GM12891 (cell line): ENCODE measurements around the gene UROS.

Experiments
- PAX5 ChIP-seq: IDR thresholded peaks from 2 replicates; pipeline ENCODE4 v1.6.1; 2011; ENCODE audit warnings: low read length, moderate library complexity, mild to moderate bottlenecking; ENCODE audit not compliant: insufficient read depth, severe bottlenecking
- POLR2A ChIP-seq: IDR thresholded peaks from 2 replicates; pipeline ENCODE4 v1.6.1; 2011; ENCODE audit warnings: low read depth, low read length, control low read depth
- POLR2AphosphoS5 ChIP-seq: IDR thresholded peaks from 2 replicates; pipeline ENCODE4 v1.6.1; 2011; ENCODE audit warnings: low read depth, low read length, control low read depth
- SPI1 ChIP-seq: IDR thresholded peaks from 2 replicates; pipeline ENCODE4 v1.6.1; 2011; ENCODE audit warnings: low read depth, low read length, control low read depth
- TAF1 ChIP-seq: IDR thresholded peaks from 2 replicates; pipeline ENCODE4 v1.6.1; 2011; ENCODE audit warnings: low read depth, low read length, control low read depth

- no peak for TF ChIP-seq POLR2AphosphoS5
- no peak for TF ChIP-seq POLR2A
- TF ChIP-seq SPI1, result no peak
- TF ChIP-seq TAF1, result no peak
- TF ChIP-seq PAX5, result no peak
These were observed 21.7 kb upstream of the UROS start for GRCh38 chr10:125844751-125845221.
